ENCODE results near the gene PLPPR2. TPM values are rescaled to one million over a fixed set of nuclear protein-coding genes. Genes with fewer than 3 reads are reported as not detected.

The PLPPR2 gene
- total and polyA plus RNA-seq, 10 donors: 4.2 to 41.0 (median 22.7) TPM

DNA sequence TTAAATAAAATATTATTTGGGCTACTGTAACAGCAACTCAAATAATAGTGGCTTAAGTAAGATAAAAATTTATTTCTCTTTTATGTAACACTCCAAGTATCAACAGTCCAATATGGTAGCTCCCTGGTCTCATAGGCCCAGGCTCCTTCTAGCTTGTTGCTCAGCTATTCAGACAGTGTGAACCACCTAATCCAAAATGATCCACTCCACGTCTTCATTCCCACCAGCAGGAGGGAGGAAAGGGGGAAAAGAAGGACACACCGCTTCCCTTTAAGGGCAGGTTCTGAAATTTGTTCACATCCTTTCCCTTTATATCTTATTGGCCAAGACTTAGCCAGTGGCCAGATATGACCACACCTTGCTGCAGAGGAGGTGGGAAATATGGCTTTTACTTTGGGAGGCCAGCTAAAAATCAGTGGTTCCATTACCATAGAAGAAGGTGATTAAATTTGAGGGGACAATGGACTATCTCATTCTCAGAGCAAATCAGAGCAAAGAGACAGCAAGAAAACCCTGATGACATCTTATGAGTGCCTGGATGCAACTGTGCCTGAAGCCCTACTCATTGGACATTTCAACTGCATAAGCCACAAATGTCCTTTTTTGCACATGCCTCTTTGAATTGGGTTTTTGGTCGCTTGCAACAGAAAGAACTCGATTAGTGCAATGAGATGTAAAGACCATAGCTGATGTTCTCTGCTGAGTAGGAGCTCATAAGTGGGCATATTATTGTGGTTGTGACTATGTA, 35.9 kb downstream of the PLPPR2 start:
- TF ChIP-seq, protein P1, sequence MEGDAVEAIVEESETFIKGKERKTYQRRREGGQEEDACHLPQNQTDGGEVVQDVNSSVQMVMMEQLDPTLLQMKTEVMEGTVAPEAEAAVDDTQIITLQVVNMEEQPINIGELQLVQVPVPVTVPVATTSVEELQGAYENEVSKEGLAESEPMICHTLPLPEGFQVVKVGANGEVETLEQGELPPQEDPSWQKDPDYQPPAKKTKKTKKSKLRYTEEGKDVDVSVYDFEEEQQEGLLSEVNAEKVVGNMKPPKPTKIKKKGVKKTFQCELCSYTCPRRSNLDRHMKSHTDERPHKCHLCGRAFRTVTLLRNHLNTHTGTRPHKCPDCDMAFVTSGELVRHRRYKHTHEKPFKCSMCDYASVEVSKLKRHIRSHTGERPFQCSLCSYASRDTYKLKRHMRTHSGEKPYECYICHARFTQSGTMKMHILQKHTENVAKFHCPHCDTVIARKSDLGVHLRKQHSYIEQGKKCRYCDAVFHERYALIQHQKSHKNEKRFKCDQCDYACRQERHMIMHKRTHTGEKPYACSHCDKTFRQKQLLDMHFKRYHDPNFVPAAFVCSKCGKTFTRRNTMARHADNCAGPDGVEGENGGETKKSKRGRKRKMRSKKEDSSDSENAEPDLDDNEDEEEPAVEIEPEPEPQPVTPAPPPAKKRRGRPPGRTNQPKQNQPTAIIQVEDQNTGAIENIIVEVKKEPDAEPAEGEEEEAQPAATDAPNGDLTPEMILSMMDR (IDR thresholded peaks at IDR 0.05 in 8 of 11, conservative IDR thresholded peaks at IDR 0.05 in 3 of 11): no peak
- TF ChIP-seq POLR2AphosphoS5 (IDR thresholded peaks at IDR 0.05): no peak
- no peak for TF ChIP-seq POLR2A (IDR thresholded peaks at IDR 0.05)
- peaks cover 0 to 8% (median 0%) of the 10 kb centered on the region in 6 donors for H3K36me3 ChIP-seq
- intact Hi-C loops (cut with DNase I; ENCODE audit: low total_unique reads): no loop called here

DNA sequence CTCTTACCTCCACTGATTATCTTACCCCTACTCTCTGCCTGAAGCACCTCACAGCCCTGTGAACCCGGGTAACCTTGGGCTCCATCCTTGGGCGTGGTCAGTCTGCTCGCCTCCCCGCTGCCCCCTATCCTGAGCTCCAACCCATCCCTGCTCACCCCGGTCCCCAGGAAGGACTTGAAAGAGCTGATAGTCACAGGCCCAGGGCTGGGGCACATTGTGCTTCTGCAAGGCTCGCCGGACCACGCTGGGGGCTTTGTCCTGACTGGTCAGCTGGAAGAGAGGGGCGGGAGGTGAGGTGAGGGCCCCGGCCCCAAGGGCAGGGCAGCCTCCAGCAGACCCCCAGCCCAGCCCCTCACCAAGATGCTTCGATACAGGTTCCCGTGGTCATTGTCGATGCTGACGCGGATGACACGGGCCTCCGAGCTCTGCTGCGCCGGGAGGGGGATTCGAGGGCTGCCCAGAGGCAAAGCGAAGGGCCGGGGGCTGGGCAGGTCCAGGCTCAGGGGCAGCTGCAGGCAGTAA, 41.9 kb downstream of the PLPPR2 start:
- Histone ChIP-seq H3K9me3 (no peaks in the 10 kb centered on the region), H3K27me3 (replicated peaks in 1 of 7) (no peaks in the 10 kb centered on the region), H3K4me3 (no peak overlapping the region), H3K4me1 (no peaks in the 10 kb centered on the region), H3K36me3 (peaks cover 0 to 39% (median 0%) of the 10 kb centered on the region in 6 donors), H3K27ac (no peak overlapping the region)
- no peak for DNase-seq
- 82 to 93% (median 88%) methylated on average over 5 to 22 of the region's 22 CpGs for WGBS, 5 donors
- TF ChIP-seq, protein P1 (IDR thresholded peaks at IDR 0.05 in 8 of 11, conservative IDR thresholded peaks at IDR 0.05 in 3 of 11): no peak
- TF ChIP-seq POLR2A (IDR thresholded peaks at IDR 0.05): no peak
- TF ChIP-seq POLR2AphosphoS5 (IDR thresholded peaks at IDR 0.05): no peak
- intact Hi-C loops (cut with DNase I; ENCODE audit: low total_unique reads): no loop called here

More for the DNA sequence above, 35.9 kb downstream of the PLPPR2 start:
- H3K4me1 ChIP-seq: peaks cover 0 to 19% (median 12%) of the 10 kb centered on the region in 6 donors
- no peak overlapping the region for H3K27ac ChIP-seq
- H3K27me3 ChIP-seq (replicated peaks in 1 of 7): no peaks in the 10 kb centered on the region
- DNase-seq: no peak
- H3K4me3 ChIP-seq: no peak overlapping the region
- WGBS, 5 donors: 75 to 94% (median 82%) methylated on average over 4 of the region's 4 CpGs
- H3K9me3 ChIP-seq: peaks cover 0 to 13% (median 8%) of the 10 kb centered on the region in 8 donors

GRCh38 chr19:11399667-11400066, 44.4 kb downstream of the PLPPR2 start:
- no peaks in the 10 kb centered on the region for H3K9me3 ChIP-seq
- no peak overlapping the region for H3K27ac ChIP-seq
- no peak for DNase-seq
- intact Hi-C loops (cut with DNase I; ENCODE audit: low total_unique reads): no loop called here
- WGBS, 5 donors: 74 to 97% (median 90%) methylated on average over 3 to 9 of the region's 9 CpGs
- TF ChIP-seq POLR2A (IDR thresholded peaks at IDR 0.05) (no peak), POLR2AphosphoS5 (IDR thresholded peaks at IDR 0.05) (no peak)
- TF ChIP-seq, protein P1 (IDR thresholded peaks at IDR 0.05 in 8 of 11, conservative IDR thresholded peaks at IDR 0.05 in 3 of 11): no peak
- peaks cover 0 to 8% (median under 1%) of the 10 kb centered on the region in 6 donors for H3K4me1 ChIP-seq
- no peaks in the 10 kb centered on the region for H3K27me3 ChIP-seq (replicated peaks in 1 of 7)
- no peak overlapping the region for H3K4me3 ChIP-seq
- H3K36me3 ChIP-seq: peaks cover 0 to 39% (median 0%) of the 10 kb centered on the region in 6 donors

DNA sequence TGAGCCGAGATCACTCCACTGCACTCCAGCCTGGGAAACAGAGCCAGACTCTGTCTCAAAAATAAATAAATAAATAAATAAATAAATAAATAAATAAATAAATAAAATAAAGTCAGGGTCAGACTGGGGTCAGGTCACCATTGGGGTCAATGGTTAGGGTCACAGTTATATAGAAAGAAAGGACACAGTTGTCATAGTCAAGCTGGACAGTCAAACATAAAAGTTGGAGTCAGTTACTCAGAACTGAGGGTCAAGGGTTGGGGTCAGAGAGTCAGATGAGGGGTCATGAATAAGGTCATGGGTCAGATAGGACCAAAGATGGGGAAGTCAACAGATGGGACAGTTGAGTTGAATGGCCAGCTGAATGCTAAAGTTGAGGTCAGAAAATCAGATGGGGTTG, 45.6 kb downstream of the PLPPR2 start:
- H3K4me3 ChIP-seq: no peak overlapping the region
- H3K9me3 ChIP-seq: no peaks in the 10 kb centered on the region
- WGBS, 5 donors: 75 to 94% (median 83%) methylated on average over 1 of the region's 1 CpG
- DNase-seq: no peak
- intact Hi-C loops (cut with DNase I; ENCODE audit: low total_unique reads): no loop called here
- peaks cover 0 to 38% (median 0%) of the 10 kb centered on the region in 6 donors for H3K36me3 ChIP-seq
- no peak for TF ChIP-seq POLR2AphosphoS5 (IDR thresholded peaks at IDR 0.05)
- TF ChIP-seq, protein P1 (IDR thresholded peaks at IDR 0.05 in 8 of 11, conservative IDR thresholded peaks at IDR 0.05 in 3 of 11): no peak
- no peak for TF ChIP-seq POLR2A (IDR thresholded peaks at IDR 0.05)
- no peak overlapping the region for H3K27ac ChIP-seq
- peaks cover 0 to 18% (median 4%) of the 10 kb centered on the region in 6 donors for H3K4me1 ChIP-seq
- H3K27me3 ChIP-seq (replicated peaks in 1 of 7): peaks cover 0 to under 1% (median 0%) of the 10 kb centered on the region in 7 donors
